GM23338 (cell line): ENCODE data around the gene SMAP2. TPM values are rescaled to one million over a fixed set of nuclear protein-coding genes. Genes with fewer than 3 reads are reported as not detected.

Experiments
- ATAC-seq: fragments of 200-7000 bp; cut with Tn5 transposase; 3 replicates; pipeline ENCODE4 v1.9.1; 2020
- DNase-seq: peaks from one replicate; pipeline ENCODE4 v3.0.0-alpha.2; 2015; ENCODE audit warnings: low spot score
- H2AFZ ChIP-seq: fragments of 200-600 bp; sonication (generic); 2 replicates; pipeline ENCODE4 v1.8.0; 2016; ENCODE audit warnings: antibody characterized with exemption, mild to moderate bottlenecking, moderate library complexity
- H3F3A ChIP-seq: fragments of 200-600 bp; sonication (generic); replicated peaks from 2 replicates; pipeline ENCODE4 v1.8.0; 2017; ENCODE audit warnings: antibody characterized with exemption, mixed run types, low read depth
- H3K27ac ChIP-seq: fragments of 200-600 bp; sonication (generic); 2 replicates; pipeline ENCODE4 v1.6.1; 2016; ENCODE audit warnings: low read depth
- H3K27me3 ChIP-seq: fragments of 200-600 bp; sonication (generic); 2 replicates; pipeline ENCODE4 v1.8.0; 2016; ENCODE audit warnings: mild to moderate bottlenecking, mixed run types, moderate library complexity; ENCODE audit not compliant: insufficient read depth
- H3K36me3 ChIP-seq: fragments of 200-600 bp; sonication (generic); 2 replicates; pipeline ENCODE4 v1.8.0; 2016; ENCODE audit warnings: mild to moderate bottlenecking; ENCODE audit not compliant: insufficient read depth
- H3K4me1 ChIP-seq: fragments of 200-600 bp; sonication (generic); 2 replicates; pipeline ENCODE4 v1.8.0; 2016; ENCODE audit warnings: mild to moderate bottlenecking, moderate library complexity; ENCODE audit not compliant: insufficient read depth
- H3K4me2 ChIP-seq: fragments of 200-600 bp; sonication (generic); 2 replicates; pipeline ENCODE4 v1.7.1; 2017; ENCODE audit warnings: mixed run types
- H3K4me3 ChIP-seq: fragments of 200-600 bp; sonication (generic); 2 replicates; pipeline ENCODE4 v1.6.1; 2016; ENCODE audit warnings: mixed run types
- H3K79me2 ChIP-seq: fragments of 200-600 bp; sonication (generic); replicated peaks from 2 replicates; pipeline ENCODE4 v1.8.0; 2017; ENCODE audit warnings: mild to moderate bottlenecking; ENCODE audit not compliant: insufficient read depth
- H3K9me2 ChIP-seq: fragments of 200-600 bp; sonication (generic); 2 replicates; pipeline ENCODE4 v1.8.0; 2017; ENCODE audit not compliant: insufficient read depth
- H4K20me1 ChIP-seq: fragments of 200-600 bp; sonication (generic); replicated peaks from 2 replicates; pipeline ENCODE4 v1.8.0; 2017; ENCODE audit warnings: mild to moderate bottlenecking; ENCODE audit not compliant: insufficient read depth
- H3K27ac Mint-ChIP-seq: 2 replicates; pipeline ENCODE4 v1.8.0; 2020; ENCODE audit warnings: inconsistent platforms, mild to moderate bottlenecking, moderate library complexity, mixed read lengths
- H3K27me3 Mint-ChIP-seq: 3 replicates; pipeline ENCODE4 v1.8.0; 2022; ENCODE audit warnings: low read depth, mild to moderate bottlenecking, moderate library complexity, mixed read lengths, inconsistent platforms; ENCODE audit not compliant: insufficient read depth, poor library complexity
- H3K36me3 Mint-ChIP-seq: 3 replicates; pipeline ENCODE4 v1.8.0; 2021; ENCODE audit warnings: low read depth, mild to moderate bottlenecking, inconsistent platforms, moderate library complexity, mixed read lengths
- H3K4me1 Mint-ChIP-seq: 3 replicates; pipeline ENCODE4 v1.8.0; 2020; ENCODE audit warnings: mild to moderate bottlenecking, inconsistent platforms, mixed read lengths
- H3K4me3 Mint-ChIP-seq: 3 replicates; pipeline ENCODE4 v1.8.0; 2021; ENCODE audit warnings: moderate library complexity, mild to moderate bottlenecking, inconsistent platforms, mixed read lengths
- H3K9me3 Mint-ChIP-seq: 3 replicates; pipeline ENCODE4 v1.8.0; 2020; ENCODE audit warnings: moderate library complexity, mild to moderate bottlenecking, inconsistent platforms, mixed read lengths
- CREB1 ChIP-seq: fragments of 250-450 bp; sonication (Bioruptor Pico); IDR thresholded peaks from 2 replicates; pipeline ENCODE4 v1.5.0; 2020; ENCODE audit warnings: low read depth, mild to moderate bottlenecking, moderate library complexity
- EZH2 ChIP-seq: fragments of 200-600 bp; sonication (generic); IDR thresholded peaks from one replicate; pipeline ENCODE4 v1.8.0; 2017; ENCODE audit warnings: antibody characterized with exemption, mild to moderate bottlenecking, low read depth; ENCODE audit not compliant: unreplicated experiment
- EZH2phosphoT487 ChIP-seq: fragments of 200-600 bp; sonication (generic); IDR thresholded peaks from one replicate; pipeline ENCODE4 v1.8.1; 2018; ENCODE audit warnings: antibody characterized with exemption; ENCODE audit not compliant: unreplicated experiment
- JUNB ChIP-seq: IDR thresholded peaks from one replicate; pipeline ENCODE4 v1.6.1; 2016; ENCODE audit warnings: antibody characterized with exemption; ENCODE audit not compliant: unreplicated experiment
- NANOG ChIP-seq: IDR thresholded peaks from 2 replicates; pipeline ENCODE4 v1.6.1; 2016; ENCODE audit warnings: antibody characterized with exemption, borderline replicate concordance
- POLR2AphosphoS5 ChIP-seq: IDR thresholded peaks from 2 replicates; pipeline ENCODE4 v1.6.1; 2016; ENCODE audit warnings: antibody characterized with exemption, low read depth
- STAT1 ChIP-seq: IDR thresholded peaks from one replicate; pipeline ENCODE4 v1.6.1; 2016; ENCODE audit warnings: antibody characterized with exemption; ENCODE audit not compliant: unreplicated experiment
- ZNF114 ChIP-seq: fragments of 250-450 bp; sonication (Bioruptor Pico); IDR thresholded peaks from 2 replicates; pipeline ENCODE4 v1.5.0; 2020; ENCODE audit warnings: mild to moderate bottlenecking, moderate library complexity
- ZNF331 ChIP-seq: fragments of 250-450 bp; sonication (Bioruptor Pico); IDR thresholded peaks from 2 replicates; pipeline ENCODE4 v1.5.0; 2020; ENCODE audit warnings: low read depth, mild to moderate bottlenecking, moderate library complexity
- polyA plus RNA-seq: library from polyadenylated mRNA; unstranded; fragments of >200 nt; fragmentation: Nextera tagmentation; extraction: Ambion mirVana; gene quantifications from 2 replicates; pipeline ENCODE4 v1.2.1, GENCODE V29; 2016
- total RNA-seq: library from RNA; depleted of rRNA; stranded (reverse); fragments of >200 nt; shearing (Covaris generic); gene quantifications from 2 replicates; pipeline ENCODE4 v1.2.3, GENCODE V29; 2014
- TF ChIP-seq, protein P1 (sequence below): fragments of 250-450 bp; sonication (Bioruptor Pico); IDR thresholded peaks from 2 replicates; pipeline ENCODE4 v1.5.0; 2020; ENCODE audit warnings: mild to moderate bottlenecking, moderate library complexity
- TF ChIP-seq, protein P2 (sequence below), 2 experiments: fragments of 200-600 bp in 1 of 2; sonication (generic) in 1 of 2; conservative IDR thresholded peaks; 2 replicates each; pipeline versions ENCODE4 v1.5.1 to v1.6.1; 2016 to 2017; ENCODE audit warnings: antibody characterized with exemption in 2 of 2, low read depth in 2 of 2, mild to moderate bottlenecking in 2 of 2, moderate library complexity in 1 of 2
- TF ChIP-seq, protein P3 (sequence below): IDR thresholded peaks from 2 replicates; pipeline ENCODE4 v1.6.1; 2016; ENCODE audit warnings: antibody characterized with exemption
- TF ChIP-seq, protein P4 (sequence below): IDR thresholded peaks from one replicate; pipeline ENCODE4 v1.6.1; 2018; ENCODE audit warnings: antibody characterized with exemption; ENCODE audit not compliant: unreplicated experiment

Gene SMAP2
- total and polyA plus RNA-seq, 2 experiments from 2014 or later = 2.9 to 4.8 TPM

DNA sequence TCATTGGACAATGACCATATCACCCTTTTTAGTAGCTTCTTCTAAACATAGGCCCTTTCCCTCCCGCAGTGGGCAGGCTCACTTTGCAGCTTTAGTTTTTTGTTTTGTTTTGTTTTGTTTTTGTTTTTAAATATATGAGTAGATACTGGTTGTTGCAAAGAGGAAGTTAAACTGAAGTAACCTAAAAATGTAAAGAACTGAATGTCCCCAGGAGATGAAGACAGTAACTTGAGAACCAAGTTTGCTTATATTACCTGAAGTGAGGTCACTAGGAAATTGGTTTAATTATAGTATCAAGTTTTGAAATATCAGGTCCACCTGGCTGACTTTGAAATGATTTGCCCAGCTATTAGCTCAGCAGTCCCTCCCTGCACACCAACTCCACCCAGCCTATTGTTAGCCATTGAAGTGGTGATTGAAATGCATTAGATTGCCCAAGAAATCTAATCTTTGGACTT, 18.2 kb downstream of the SMAP2 start (continued):
- TF ChIP-seq, protein P1, sequence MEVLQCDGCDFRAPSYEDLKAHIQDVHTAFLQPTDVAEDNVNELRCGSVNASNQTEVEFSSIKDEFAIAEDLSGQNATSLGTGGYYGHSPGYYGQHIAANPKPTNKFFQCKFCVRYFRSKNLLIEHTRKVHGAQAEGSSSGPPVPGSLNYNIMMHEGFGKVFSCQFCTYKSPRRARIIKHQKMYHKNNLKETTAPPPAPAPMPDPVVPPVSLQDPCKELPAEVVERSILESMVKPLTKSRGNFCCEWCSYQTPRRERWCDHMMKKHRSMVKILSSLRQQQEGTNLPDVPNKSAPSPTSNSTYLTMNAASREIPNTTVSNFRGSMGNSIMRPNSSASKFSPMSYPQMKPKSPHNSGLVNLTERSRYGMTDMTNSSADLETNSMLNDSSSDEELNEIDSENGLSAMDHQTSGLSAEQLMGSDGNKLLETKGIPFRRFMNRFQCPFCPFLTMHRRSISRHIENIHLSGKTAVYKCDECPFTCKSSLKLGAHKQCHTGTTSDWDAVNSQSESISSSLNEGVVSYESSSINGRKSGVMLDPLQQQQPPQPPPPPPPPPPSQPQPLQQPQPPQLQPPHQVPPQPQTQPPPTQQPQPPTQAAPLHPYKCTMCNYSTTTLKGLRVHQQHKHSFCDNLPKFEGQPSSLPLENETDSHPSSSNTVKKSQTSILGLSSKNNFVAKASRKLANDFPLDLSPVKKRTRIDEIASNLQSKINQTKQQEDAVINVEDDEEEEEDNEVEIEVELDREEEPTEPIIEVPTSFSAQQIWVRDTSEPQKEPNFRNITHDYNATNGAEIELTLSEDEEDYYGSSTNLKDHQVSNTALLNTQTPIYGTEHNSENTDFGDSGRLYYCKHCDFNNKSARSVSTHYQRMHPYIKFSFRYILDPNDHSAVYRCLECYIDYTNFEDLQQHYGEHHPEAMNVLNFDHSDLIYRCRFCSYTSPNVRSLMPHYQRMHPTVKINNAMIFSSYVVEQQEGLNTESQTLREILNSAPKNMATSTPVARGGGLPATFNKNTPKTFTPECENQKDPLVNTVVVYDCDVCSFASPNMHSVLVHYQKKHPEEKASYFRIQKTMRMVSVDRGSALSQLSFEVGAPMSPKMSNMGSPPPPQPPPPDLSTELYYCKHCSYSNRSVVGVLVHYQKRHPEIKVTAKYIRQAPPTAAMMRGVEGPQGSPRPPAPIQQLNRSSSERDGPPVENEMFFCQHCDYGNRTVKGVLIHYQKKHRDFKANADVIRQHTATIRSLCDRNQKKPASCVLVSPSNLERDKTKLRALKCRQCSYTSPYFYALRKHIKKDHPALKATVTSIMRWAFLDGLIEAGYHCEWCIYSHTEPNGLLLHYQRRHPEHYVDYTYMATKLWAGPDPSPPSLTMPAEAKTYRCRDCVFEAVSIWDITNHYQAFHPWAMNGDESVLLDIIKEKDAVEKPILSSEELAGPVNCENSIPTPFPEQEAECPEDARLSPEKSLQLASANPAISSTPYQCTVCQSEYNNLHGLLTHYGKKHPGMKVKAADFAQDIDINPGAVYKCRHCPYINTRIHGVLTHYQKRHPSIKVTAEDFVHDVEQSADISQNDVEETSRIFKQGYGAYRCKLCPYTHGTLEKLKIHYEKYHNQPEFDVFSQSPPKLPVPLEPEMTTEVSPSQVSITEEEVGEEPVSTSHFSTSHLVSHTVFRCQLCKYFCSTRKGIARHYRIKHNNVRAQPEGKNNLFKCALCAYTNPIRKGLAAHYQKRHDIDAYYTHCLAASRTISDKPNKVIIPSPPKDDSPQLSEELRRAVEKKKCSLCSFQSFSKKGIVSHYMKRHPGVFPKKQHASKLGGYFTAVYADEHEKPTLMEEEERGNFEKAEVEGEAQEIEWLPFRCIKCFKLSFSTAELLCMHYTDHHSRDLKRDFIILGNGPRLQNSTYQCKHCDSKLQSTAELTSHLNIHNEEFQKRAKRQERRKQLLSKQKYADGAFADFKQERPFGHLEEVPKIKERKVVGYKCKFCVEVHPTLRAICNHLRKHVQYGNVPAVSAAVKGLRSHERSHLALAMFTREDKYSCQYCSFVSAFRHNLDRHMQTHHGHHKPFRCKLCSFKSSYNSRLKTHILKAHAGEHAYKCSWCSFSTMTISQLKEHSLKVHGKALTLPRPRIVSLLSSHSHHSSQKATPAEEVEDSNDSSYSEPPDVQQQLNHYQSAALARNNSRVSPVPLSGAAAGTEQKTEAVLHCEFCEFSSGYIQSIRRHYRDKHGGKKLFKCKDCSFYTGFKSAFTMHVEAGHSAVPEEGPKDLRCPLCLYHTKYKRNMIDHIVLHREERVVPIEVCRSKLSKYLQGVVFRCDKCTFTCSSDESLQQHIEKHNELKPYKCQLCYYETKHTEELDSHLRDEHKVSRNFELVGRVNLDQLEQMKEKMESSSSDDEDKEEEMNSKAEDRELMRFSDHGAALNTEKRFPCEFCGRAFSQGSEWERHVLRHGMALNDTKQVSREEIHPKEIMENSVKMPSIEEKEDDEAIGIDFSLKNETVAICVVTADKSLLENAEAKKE (CRISPR knock-in tag) = no peak
- TF ChIP-seq EZH2 = no peak

DNA sequence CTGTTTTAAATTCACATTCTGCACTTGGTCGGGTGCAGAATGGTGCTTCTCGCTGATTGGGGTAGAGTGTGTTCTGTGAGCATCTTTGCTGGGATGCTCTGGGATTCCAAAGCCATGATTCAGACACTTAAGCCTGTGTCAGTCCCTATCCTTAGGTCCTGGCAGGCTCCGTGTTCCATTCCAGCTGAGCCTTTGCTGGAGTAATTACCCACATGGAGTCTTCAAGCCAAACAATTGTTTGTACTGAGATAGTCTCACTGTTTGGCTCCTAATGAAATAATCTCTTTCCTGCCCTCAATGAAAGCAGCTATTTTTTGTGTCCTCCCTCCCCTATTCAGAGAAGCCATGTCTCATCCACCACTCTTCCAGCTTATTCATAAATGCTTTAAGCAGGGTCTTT, 18.7 kb downstream of the SMAP2 start:
- Histone ChIP-seq H3K4me1 (no peaks in the 10 kb centered on the region), H3F3A (no peaks in the 10 kb centered on the region), H3K9me2 (no peaks in the 10 kb centered on the region), H3K4me2 (no peak overlapping the region), H3K36me3 (no peaks in the 10 kb centered on the region), H4K20me1 (0 out of 2 replicates have a peak, but pooled peaks cover 3% of the 10 kb centered on the region), H3K27ac (no peak overlapping the region), H2AFZ (no peak overlapping the region), H3K4me3 (no peak overlapping the region), H3K27me3 (no peaks in the 10 kb centered on the region), H3K79me2 (no peaks in the 10 kb centered on the region)
- Mint-ChIP-seq H3K9me3 (no peaks in the 10 kb centered on the region), H3K27me3 (peaks cover 2% of the 10 kb centered on the region), H3K36me3 (no peaks in the 10 kb centered on the region), H3K27ac (no peak overlapping the region), H3K4me1 (peaks cover 4% of the 10 kb centered on the region; the same call in 2 of the 3 replicates), H3K4me3 (no peak overlapping the region)
- ATAC-seq (no peak), DNase-seq (no peak)
- TF ChIP-seq, protein P2, sequence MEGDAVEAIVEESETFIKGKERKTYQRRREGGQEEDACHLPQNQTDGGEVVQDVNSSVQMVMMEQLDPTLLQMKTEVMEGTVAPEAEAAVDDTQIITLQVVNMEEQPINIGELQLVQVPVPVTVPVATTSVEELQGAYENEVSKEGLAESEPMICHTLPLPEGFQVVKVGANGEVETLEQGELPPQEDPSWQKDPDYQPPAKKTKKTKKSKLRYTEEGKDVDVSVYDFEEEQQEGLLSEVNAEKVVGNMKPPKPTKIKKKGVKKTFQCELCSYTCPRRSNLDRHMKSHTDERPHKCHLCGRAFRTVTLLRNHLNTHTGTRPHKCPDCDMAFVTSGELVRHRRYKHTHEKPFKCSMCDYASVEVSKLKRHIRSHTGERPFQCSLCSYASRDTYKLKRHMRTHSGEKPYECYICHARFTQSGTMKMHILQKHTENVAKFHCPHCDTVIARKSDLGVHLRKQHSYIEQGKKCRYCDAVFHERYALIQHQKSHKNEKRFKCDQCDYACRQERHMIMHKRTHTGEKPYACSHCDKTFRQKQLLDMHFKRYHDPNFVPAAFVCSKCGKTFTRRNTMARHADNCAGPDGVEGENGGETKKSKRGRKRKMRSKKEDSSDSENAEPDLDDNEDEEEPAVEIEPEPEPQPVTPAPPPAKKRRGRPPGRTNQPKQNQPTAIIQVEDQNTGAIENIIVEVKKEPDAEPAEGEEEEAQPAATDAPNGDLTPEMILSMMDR (conservative IDR thresholded peaks at IDR 0.05; ENCODE audit: low read depth in 2 of 2) = no peak
- TF ChIP-seq EZH2phosphoT487 = no peak
- no peak for TF ChIP-seq POLR2AphosphoS5
- TF ChIP-seq, protein P3, sequence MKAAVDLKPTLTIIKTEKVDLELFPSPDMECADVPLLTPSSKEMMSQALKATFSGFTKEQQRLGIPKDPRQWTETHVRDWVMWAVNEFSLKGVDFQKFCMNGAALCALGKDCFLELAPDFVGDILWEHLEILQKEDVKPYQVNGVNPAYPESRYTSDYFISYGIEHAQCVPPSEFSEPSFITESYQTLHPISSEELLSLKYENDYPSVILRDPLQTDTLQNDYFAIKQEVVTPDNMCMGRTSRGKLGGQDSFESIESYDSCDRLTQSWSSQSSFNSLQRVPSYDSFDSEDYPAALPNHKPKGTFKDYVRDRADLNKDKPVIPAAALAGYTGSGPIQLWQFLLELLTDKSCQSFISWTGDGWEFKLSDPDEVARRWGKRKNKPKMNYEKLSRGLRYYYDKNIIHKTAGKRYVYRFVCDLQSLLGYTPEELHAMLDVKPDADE = no peak
- TF ChIP-seq ZNF114 = no peak
- TF ChIP-seq JUNB = no peak
- no peak for TF ChIP-seq EZH2
- TF ChIP-seq CREB1 (CRISPR knock-in tag) = no peak
- TF ChIP-seq, protein P4, sequence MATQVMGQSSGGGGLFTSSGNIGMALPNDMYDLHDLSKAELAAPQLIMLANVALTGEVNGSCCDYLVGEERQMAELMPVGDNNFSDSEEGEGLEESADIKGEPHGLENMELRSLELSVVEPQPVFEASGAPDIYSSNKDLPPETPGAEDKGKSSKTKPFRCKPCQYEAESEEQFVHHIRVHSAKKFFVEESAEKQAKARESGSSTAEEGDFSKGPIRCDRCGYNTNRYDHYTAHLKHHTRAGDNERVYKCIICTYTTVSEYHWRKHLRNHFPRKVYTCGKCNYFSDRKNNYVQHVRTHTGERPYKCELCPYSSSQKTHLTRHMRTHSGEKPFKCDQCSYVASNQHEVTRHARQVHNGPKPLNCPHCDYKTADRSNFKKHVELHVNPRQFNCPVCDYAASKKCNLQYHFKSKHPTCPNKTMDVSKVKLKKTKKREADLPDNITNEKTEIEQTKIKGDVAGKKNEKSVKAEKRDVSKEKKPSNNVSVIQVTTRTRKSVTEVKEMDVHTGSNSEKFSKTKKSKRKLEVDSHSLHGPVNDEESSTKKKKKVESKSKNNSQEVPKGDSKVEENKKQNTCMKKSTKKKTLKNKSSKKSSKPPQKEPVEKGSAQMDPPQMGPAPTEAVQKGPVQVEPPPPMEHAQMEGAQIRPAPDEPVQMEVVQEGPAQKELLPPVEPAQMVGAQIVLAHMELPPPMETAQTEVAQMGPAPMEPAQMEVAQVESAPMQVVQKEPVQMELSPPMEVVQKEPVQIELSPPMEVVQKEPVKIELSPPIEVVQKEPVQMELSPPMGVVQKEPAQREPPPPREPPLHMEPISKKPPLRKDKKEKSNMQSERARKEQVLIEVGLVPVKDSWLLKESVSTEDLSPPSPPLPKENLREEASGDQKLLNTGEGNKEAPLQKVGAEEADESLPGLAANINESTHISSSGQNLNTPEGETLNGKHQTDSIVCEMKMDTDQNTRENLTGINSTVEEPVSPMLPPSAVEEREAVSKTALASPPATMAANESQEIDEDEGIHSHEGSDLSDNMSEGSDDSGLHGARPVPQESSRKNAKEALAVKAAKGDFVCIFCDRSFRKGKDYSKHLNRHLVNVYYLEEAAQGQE = no peak
- no peak for TF ChIP-seq STAT1
- TF ChIP-seq ZNF331 = no peak
- no peak for TF ChIP-seq NANOG
